ENCODE results near the gene KLF4. TPM values are rescaled to one million over a fixed set of nuclear protein-coding genes. Genes with fewer than 3 reads are reported as not detected.
"Not testable (repeated sequence)": the region's sequence is repeated elsewhere in the genome, so short reads cannot be mapped to it uniquely, and the experiment has no call there.

Gene KLF4
- total RNA-seq, 1 donor from 2014 or later, result 1.0 TPM

- no peaks in the 10 kb centered on the region for H3K36me3 Mint-ChIP-seq (ENCODE audit: low read depth)
- DNase-seq (no peak), ATAC-seq (ENCODE audit: low read depth) (no peak)
- H3K4me3 Mint-ChIP-seq, result peak overlapping the region; percentile 77
- H3K27ac Mint-ChIP-seq, result peak overlapping the region; percentile 31
- H3K9me3 Mint-ChIP-seq, result no peaks in the 10 kb centered on the region
- TF ChIP-seq, protein P1, sequence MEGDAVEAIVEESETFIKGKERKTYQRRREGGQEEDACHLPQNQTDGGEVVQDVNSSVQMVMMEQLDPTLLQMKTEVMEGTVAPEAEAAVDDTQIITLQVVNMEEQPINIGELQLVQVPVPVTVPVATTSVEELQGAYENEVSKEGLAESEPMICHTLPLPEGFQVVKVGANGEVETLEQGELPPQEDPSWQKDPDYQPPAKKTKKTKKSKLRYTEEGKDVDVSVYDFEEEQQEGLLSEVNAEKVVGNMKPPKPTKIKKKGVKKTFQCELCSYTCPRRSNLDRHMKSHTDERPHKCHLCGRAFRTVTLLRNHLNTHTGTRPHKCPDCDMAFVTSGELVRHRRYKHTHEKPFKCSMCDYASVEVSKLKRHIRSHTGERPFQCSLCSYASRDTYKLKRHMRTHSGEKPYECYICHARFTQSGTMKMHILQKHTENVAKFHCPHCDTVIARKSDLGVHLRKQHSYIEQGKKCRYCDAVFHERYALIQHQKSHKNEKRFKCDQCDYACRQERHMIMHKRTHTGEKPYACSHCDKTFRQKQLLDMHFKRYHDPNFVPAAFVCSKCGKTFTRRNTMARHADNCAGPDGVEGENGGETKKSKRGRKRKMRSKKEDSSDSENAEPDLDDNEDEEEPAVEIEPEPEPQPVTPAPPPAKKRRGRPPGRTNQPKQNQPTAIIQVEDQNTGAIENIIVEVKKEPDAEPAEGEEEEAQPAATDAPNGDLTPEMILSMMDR (IDR thresholded peaks at IDR 0.05), result no peak
- H3K4me1 Mint-ChIP-seq, result peaks cover 28% of the 10 kb centered on the region
- ChIA-PET POLR2A (interaction anchor here (1.1 kb wide), 1 partner anchor 9 kb away, joined by 3 read pairs; no protein-coding TSS in a partner anchor), CTCF (no interaction called here)
- peaks cover 46% of the 10 kb centered on the region for H3K27me3 Mint-ChIP-seq
- intact Hi-C loops (cut with micrococcal nuclease), result loop anchor here (2.0 to 10.0 kb wide), 3 partner anchors 146 to 1823 kb away; partner anchors contain the start of gene RAD23B
Observed at GRCh38 chr9:107491081-107492053, 1.8 kb upstream of the KLF4 start.

DNA sequence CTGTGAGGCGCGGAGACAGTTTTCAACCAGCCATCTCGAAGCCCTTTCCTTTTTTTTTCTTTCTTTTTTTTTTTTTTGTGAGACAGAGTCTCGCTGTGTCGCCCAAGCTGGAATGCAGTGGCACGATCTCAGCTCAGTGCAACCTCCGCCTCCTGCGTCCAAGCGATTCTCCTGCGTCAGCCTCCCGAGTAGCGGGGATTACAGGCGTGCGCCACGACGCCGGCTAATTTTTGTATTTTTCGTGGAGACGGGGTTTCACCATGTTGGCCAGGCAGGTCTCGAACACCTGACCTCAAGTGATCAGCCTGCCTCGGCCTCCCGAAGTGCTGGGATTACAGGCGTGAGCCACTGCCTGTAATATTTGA is 1.0 kb upstream of the KLF4 start:
- CTCF ChIA-PET; ATAC-seq (ENCODE audit: low read depth); H3K9me3 Mint-ChIP-seq; DNase-seq; H3K36me3 Mint-ChIP-seq (ENCODE audit: low read depth): not testable (repeated sequence)
- peaks cover 46% of the 10 kb centered on the region for H3K27me3 Mint-ChIP-seq
- POLR2A ChIA-PET, result interaction anchor here (1.1 kb wide), 1 partner anchor 8 kb away, joined by 3 read pairs; no protein-coding TSS in a partner anchor
- peaks cover 28% of the 10 kb centered on the region for H3K4me1 Mint-ChIP-seq
- H3K4me3 Mint-ChIP-seq, result peak overlapping the region; percentile 77
- peak overlapping the region; percentile 31 for H3K27ac Mint-ChIP-seq
- intact Hi-C loops (cut with micrococcal nuclease), result loop anchor here (2.0 to 10.0 kb wide), 3 partner anchors 147 to 1824 kb away; partner anchors contain the start of gene RAD23B

DNA sequence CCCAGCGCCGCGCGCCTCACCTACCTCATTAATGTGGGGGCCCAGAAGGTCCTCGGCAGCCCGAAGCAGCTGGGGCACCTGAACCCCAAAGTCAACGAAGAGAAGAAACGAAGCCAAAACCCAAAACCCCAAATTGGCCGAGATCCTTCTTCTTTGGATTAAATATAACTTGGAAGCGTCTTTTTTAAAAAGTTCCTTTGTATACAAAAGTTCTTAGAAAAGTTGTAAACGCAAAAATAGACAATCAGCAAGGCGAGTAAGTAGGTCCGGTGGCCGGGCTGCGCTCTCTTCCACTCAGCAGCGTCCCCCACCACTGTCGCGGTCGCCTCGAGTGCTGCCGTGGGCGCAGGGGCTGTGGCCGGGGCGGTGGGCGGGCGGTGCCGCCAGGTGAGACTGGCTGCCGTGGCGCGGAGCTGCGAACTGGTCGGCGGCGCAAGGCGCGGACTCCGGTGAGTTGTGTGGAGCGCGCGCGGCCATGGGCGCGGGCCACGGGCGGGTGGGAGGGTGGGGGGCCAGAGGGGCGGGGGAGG is 360 bp downstream of the KLF4 start:
- TF ChIP-seq, protein P1 (IDR thresholded peaks at IDR 0.05), result no peak
- Mint-ChIP-seq H3K36me3 (ENCODE audit: low read depth) (no peaks in the 10 kb centered on the region), H3K27me3 (peaks cover 43% of the 10 kb centered on the region), H3K27ac (no peak overlapping the region), H3K4me1 (peaks cover 28% of the 10 kb centered on the region), H3K4me3 (peak overlapping the region; percentile 78), H3K9me3 (no peaks in the 10 kb centered on the region)
- CTCF ChIA-PET, result interaction anchor here (1.0 kb wide), 1 partner anchor 1076 kb away, joined by 4 read pairs; no protein-coding TSS in a partner anchor
- ATAC-seq (ENCODE audit: low read depth) (no peak), DNase-seq (no peak)
- POLR2A ChIA-PET, result no interaction called here
- intact Hi-C loops (cut with micrococcal nuclease), result loop anchor here (2.0 to 10.0 kb wide), 3 partner anchors 227 to 1526 kb away; partner anchors contain the start of gene CTNNAL1

GRCh38 chr9:107488375-107489143 is 1.0 kb downstream of the KLF4 start:
- Mint-ChIP-seq H3K4me3 (peak overlapping the region; percentile 78), H3K27me3 (peaks cover 43% of the 10 kb centered on the region), H3K9me3 (no peaks in the 10 kb centered on the region), H3K27ac (no peak overlapping the region), H3K36me3 (ENCODE audit: low read depth) (no peaks in the 10 kb centered on the region), H3K4me1 (peaks cover 28% of the 10 kb centered on the region)
- ChIA-PET POLR2A (no interaction called here), CTCF (interaction anchor here (0.7 to 1.0 kb wide), 2 partner anchors 243 to 1077 kb away, joined by 3 read pairs; no protein-coding TSS in a partner anchor)
- intact Hi-C loops (cut with micrococcal nuclease), result loop anchor here (2.0 to 10.0 kb wide), 3 partner anchors 226 to 1526 kb away; partner anchors contain the start of gene CTNNAL1
- peak; percentile 46 for DNase-seq
- peak; percentile 7 for ATAC-seq (ENCODE audit: low read depth)
- TF ChIP-seq, protein P1 (IDR thresholded peaks at IDR 0.05), result no peak
